GM08714 (cell line): ENCODE measurements around the gene STARD6.
"Not testable (repeated sequence)": the region's sequence is repeated elsewhere in the genome, so short reads cannot be mapped to it uniquely, and the experiment has no call there.

ENCODE experiments used
- H3K4me3 ChIP-seq: fragments of 200-500 bp; sonication (Bioruptor generic); 2 replicates; pipeline ENCODE4 v1.5.1; 2014; ENCODE audit warnings: mild to moderate bottlenecking, low read length, inconsistent platforms
- ZNF274 ChIP-seq: IDR thresholded peaks from 2 replicates; pipeline ENCODE4 v1.6.1; 2012; ENCODE audit warnings: mild to moderate bottlenecking, low read depth, low read length

The STARD6 gene

GRCh38 chr18:54357660-54358494 lies at the start of gene STARD6, which contains the start of gene C18orf54:
STARD6 (minus strand) TSS chr18:54357858; CDS start chr18:54354573, 3,285 bp downstream.
C18orf54 (plus strand) TSS chr18:54357906; CDS start chr18:54360573, 2,667 bp downstream.
- no peak for TF ChIP-seq ZNF274

GRCh38 chr18:54405290-54405689 lies 47.6 kb upstream of the STARD6 start:
- no peak for TF ChIP-seq ZNF274
- H3K4me3 ChIP-seq, result no peak overlapping the region

More at GRCh38 chr18:54357660-54358494, at the start of gene STARD6, which contains the start of gene C18orf54:
- H3K4me3 ChIP-seq, result peak within 1 kb of the TSS; percentile 90

- no peak overlapping the region for H3K4me3 ChIP-seq
- no peak for TF ChIP-seq ZNF274
Measured at GRCh38 chr18:54396760-54397159, 39.1 kb upstream of the STARD6 start.

GRCh38 chr18:54393648-54394294 lies 36.1 kb upstream of the STARD6 start:
- H3K4me3 ChIP-seq, result no peak overlapping the region
- no peak for TF ChIP-seq ZNF274

- H3K4me3 ChIP-seq, result no peak overlapping the region
- TF ChIP-seq ZNF274, result no peak
Measured at GRCh38 chr18:54392543-54393023, 34.9 kb upstream of the STARD6 start.

GRCh38 chr18:54390838-54391237 lies 33.2 kb upstream of the STARD6 start:
- H3K4me3 ChIP-seq, result no peak overlapping the region
- TF ChIP-seq ZNF274, result no peak

GRCh38 chr18:54389143-54389505 lies 31.5 kb upstream of the STARD6 start:
- H3K4me3 ChIP-seq, result no peak overlapping the region
- no peak for TF ChIP-seq ZNF274

- no peak overlapping the region for H3K4me3 ChIP-seq
- no peak for TF ChIP-seq ZNF274
Measured at GRCh38 chr18:54388203-54389142, 30.8 kb upstream of the STARD6 start.

- TF ChIP-seq ZNF274, result no peak
Measured at GRCh38 chr18:54387631-54388030, 30.0 kb upstream of the STARD6 start.

GRCh38 chr18:54386800-54387495 lies 29.3 kb upstream of the STARD6 start:
- H3K4me3 ChIP-seq, result not testable (repeated sequence)

More at GRCh38 chr18:54387631-54388030, 30.0 kb upstream of the STARD6 start:
- no peak overlapping the region for H3K4me3 ChIP-seq

GRCh38 chr18:54386043-54386442 lies 28.4 kb upstream of the STARD6 start:
- TF ChIP-seq ZNF274, result no peak
- no peak overlapping the region for H3K4me3 ChIP-seq

GRCh38 chr18:54382733-54383252 lies 25.1 kb upstream of the STARD6 start:
- H3K4me3 ChIP-seq, result no peak overlapping the region
- TF ChIP-seq ZNF274, result no peak

GRCh38 chr18:54382076-54382475 lies 24.4 kb upstream of the STARD6 start:
- TF ChIP-seq ZNF274, result no peak
- H3K4me3 ChIP-seq, result no peak overlapping the region
